Naive thymus-derived CD4-positive, alpha-beta T cell (primary cell): Measurements from ENCODE around the gene MTFR1L. TPM values are rescaled to one million over a fixed set of nuclear protein-coding genes. Genes with fewer than 3 reads are reported as not detected.
A peak's percentile ranks its signal among the peaks of the same experiment; 100 is the strongest.

Source experiments
- ATAC-seq: fragments of 150-1000 bp; cut with Tn5 transposase; 2 replicates; pipeline ENCODE4 v1.10.0; 2021; ENCODE audit warnings: mild to moderate bottlenecking, moderate library complexity
- CTCF ChIA-PET: fragments of 350-600 bp; sonication (Branson Sonifier 250); formaldehyde crosslinking; loops from one replicate; lab custom pipeline; 2021; ENCODE audit warnings: antibody characterized with exemption; lab: Charles Lee
- POLR2A ChIA-PET: fragments of 350-600 bp; sonication (Branson Sonifier 250); formaldehyde crosslinking; loops from one replicate; lab custom pipeline; 2021; ENCODE audit warnings: antibody characterized with exemption, inconsistent platforms; lab: Charles Lee
- DNase-seq, 9 donors: peaks; one replicate each; pipeline versions ENCODE4 v3.0.0 to v3.0.0-alpha.2; 2020 to 2022; ENCODE audit warnings: mixed read lengths in 1 of 9
- H3K27ac ChIP-seq: one replicate; pipeline ENCODE4 v1.7.0; 2013; ENCODE audit warnings: mild to moderate bottlenecking, low read depth, low read length, moderate library complexity
- H3K27me3 ChIP-seq, 2 donors: one replicate each; pipeline ENCODE4 v1.7.0; 2013; ENCODE audit warnings: low read length in 2 of 2, mild to moderate bottlenecking in 2 of 2, moderate library complexity in 2 of 2; ENCODE audit not compliant: control insufficient read depth in 2 of 2, insufficient read depth in 2 of 2
- H3K36me3 ChIP-seq, 3 experiments: 1 replicate in 2 of 3; 2 replicates in 1 of 3; pipeline ENCODE4 v1.7.0; 2013; ENCODE audit warnings: low read length in 3 of 3, mild to moderate bottlenecking in 3 of 3, moderate library complexity in 1 of 3; ENCODE audit not compliant: insufficient read depth in 3 of 3, control insufficient read depth in 2 of 3
- H3K4me1 ChIP-seq, 2 donors: one replicate each; pipeline ENCODE4 v1.7.0; 2013; ENCODE audit warnings: low read length in 2 of 2, mild to moderate bottlenecking in 2 of 2, moderate library complexity in 1 of 2; ENCODE audit not compliant: control insufficient read depth in 2 of 2, insufficient read depth in 2 of 2
- H3K4me3 ChIP-seq: 2 replicates; pipeline ENCODE4 v1.7.0; 2013; ENCODE audit warnings: mild to moderate bottlenecking, low read length
- H3K9me3 ChIP-seq, 3 experiments: 1 replicate in 2 of 3; 2 replicates in 1 of 3; pipeline ENCODE4 v1.7.0; 2013; ENCODE audit warnings: low read length in 3 of 3; ENCODE audit not compliant: control insufficient read depth in 2 of 3
- H3K27ac Mint-ChIP-seq, 9 donors: one replicate each; pipeline ENCODE4 v1.8.0; 2020 to 2022; ENCODE audit warnings: mixed read lengths in 9 of 9, mild to moderate bottlenecking in 8 of 9, moderate library complexity in 5 of 9, inconsistent platforms in 2 of 9
- H3K27me3 Mint-ChIP-seq, 5 donors: one replicate each; pipeline ENCODE4 v1.8.0; 2021 to 2022; ENCODE audit warnings: mixed read lengths in 5 of 5, mild to moderate bottlenecking in 1 of 5
- H3K36me3 Mint-ChIP-seq, 5 donors: one replicate each; pipeline ENCODE4 v1.8.0; 2020 to 2022; ENCODE audit warnings: mixed read lengths in 5 of 5, mild to moderate bottlenecking in 3 of 5, inconsistent platforms in 1 of 5
- H3K4me1 Mint-ChIP-seq, 7 donors: one replicate each; pipeline ENCODE4 v1.8.0; 2020 to 2022; ENCODE audit warnings: mixed read lengths in 7 of 7, mild to moderate bottlenecking in 3 of 7, inconsistent platforms in 1 of 7
- H3K4me3 Mint-ChIP-seq, 10 donors: one replicate each; pipeline ENCODE4 v1.8.0; 2020 to 2022; ENCODE audit warnings: mild to moderate bottlenecking in 10 of 10, mixed read lengths in 10 of 10, moderate library complexity in 6 of 10, inconsistent platforms in 2 of 10
- H3K9me3 Mint-ChIP-seq, 11 donors: one replicate each; pipeline ENCODE4 v1.8.0; 2020 to 2022; ENCODE audit warnings: mixed read lengths in 11 of 11, mild to moderate bottlenecking in 4 of 11, inconsistent platforms in 1 of 11, moderate library complexity in 1 of 11
- intact Hi-C, 2 donors: fragments of 100-400 bp; cut with micrococcal nuclease; formaldehyde crosslinking; loops; one replicate each; pipeline ENCODE4 v1.15.1; 2023
- polyA plus RNA-seq, 2 donors: library from polyadenylated mRNA; unstranded; fragments of 300-500 nt; fragmentation: Illumina TruSeq; gene quantifications; one replicate each; pipeline ENCODE4 v1.2.3, GENCODE V29; 2021
- total RNA-seq, 6 experiments: library from RNA in 5 of 6; stranded (reverse) in 5 of 6; gene quantifications; 1 replicate in 5 of 6; 2 replicates in 1 of 6; pipeline ENCODE4 v1.2.3 and lab custom pipeline; 2021 to 2026

The MTFR1L gene
- total and polyA plus RNA-seq, 7 experiments from 2014 or later: 39.6 to 60.2 (median 42.4) TPM

GRCh38 chr1:25780318-25781129 is 39.2 kb upstream of the MTFR1L start:
- peaks cover 0 to 2% (median 0%) of the 10 kb centered on the region in 11 donors for H3K9me3 Mint-ChIP-seq
- H3K36me3 Mint-ChIP-seq: peaks cover 0 to 42% (median 27%) of the 10 kb centered on the region in 5 donors
- H3K36me3 ChIP-seq: peaks cover 0 to 88% (median 23%) of the 10 kb centered on the region in 3 experiments

GRCh38 chr1:25781130-25781433 is 38.7 kb upstream of the MTFR1L start:
- H3K36me3 Mint-ChIP-seq: peaks cover 1 to 44% (median 27%) of the 10 kb centered on the region in 5 donors
- H3K27ac Mint-ChIP-seq: peak overlapping the region in 7 of 9 donors; percentile 62 to 97 (median 84)
- Histone ChIP-seq H3K9me3 (no peaks in the 10 kb centered on the region), H3K4me1 (peaks cover 3 to 22% of the 10 kb centered on the region in 2 donors), H3K36me3 (peaks cover 0 to 94% (median 23%) of the 10 kb centered on the region in 3 experiments), H3K27me3 (no peaks in the 10 kb centered on the region), H3K27ac (peak overlapping the region; percentile 19), H3K4me3 (no peak overlapping the region)
- H3K9me3 Mint-ChIP-seq: peaks cover 0 to 2% (median 0%) of the 10 kb centered on the region in 11 donors
- no peak for ATAC-seq
- no peak for DNase-seq
- intact Hi-C loops: no loop called here
- H3K4me3 Mint-ChIP-seq: no peak overlapping the region
- POLR2A ChIA-PET: interaction anchor here (0.7 to 1.9 kb wide), 3 partner anchors 12 to 158 kb away, joined by 3 to 6 read pairs (median 5); no protein-coding TSS in a partner anchor
- CTCF ChIA-PET: interaction anchor here (0.7 kb wide), 1 partner anchor 16 kb away, joined by 3 read pairs; no protein-coding TSS in a partner anchor
- H3K27me3 Mint-ChIP-seq: peaks cover 0 to 12% (median 0%) of the 10 kb centered on the region in 5 donors
- peaks cover 13 to 67% (median 42%) of the 10 kb centered on the region in 7 donors for H3K4me1 Mint-ChIP-seq

More at GRCh38 chr1:25780318-25781129, 39.2 kb upstream of the MTFR1L start:
- Mint-ChIP-seq H3K27me3 (peaks cover 0 to 12% (median 0%) of the 10 kb centered on the region in 5 donors), H3K4me1 (peaks cover 17 to 71% (median 47%) of the 10 kb centered on the region in 7 donors), H3K27ac (peak overlapping the region in 8 of 9 donors; percentile 59 to 97 (median 84)), H3K4me3 (no peak overlapping the region)
- ATAC-seq (no peak), DNase-seq (no peak)
- Histone ChIP-seq H3K9me3 (no peaks in the 10 kb centered on the region), H3K4me1 (peaks cover 7 to 28% of the 10 kb centered on the region in 2 donors), H3K4me3 (no peak overlapping the region), H3K27me3 (no peaks in the 10 kb centered on the region), H3K27ac (peak overlapping the region; percentile 19)
- ChIA-PET CTCF (interaction anchor here (0.7 kb wide), 1 partner anchor 17 kb away, joined by 3 read pairs; no protein-coding TSS in a partner anchor), POLR2A (interaction anchor here (0.7 to 1.9 kb wide), 5 partner anchors 13 to 231 kb away, joined by 3 to 6 read pairs (median 3); no protein-coding TSS in a partner anchor)
- intact Hi-C loops: no loop called here

- H3K36me3 Mint-ChIP-seq: peaks cover 3 to 56% (median 27%) of the 10 kb centered on the region in 5 donors
- H3K27me3 Mint-ChIP-seq: peaks cover 0 to 8% (median 0%) of the 10 kb centered on the region in 5 donors
- Histone ChIP-seq H3K9me3 (no peaks in the 10 kb centered on the region), H3K4me3 (no peak overlapping the region), H3K27ac (no peak overlapping the region), H3K27me3 (no peaks in the 10 kb centered on the region), H3K4me1 (peaks cover 0 to 12% of the 10 kb centered on the region in 2 donors), H3K36me3 (peaks cover 0 to 99% (median 29%) of the 10 kb centered on the region in 3 experiments)
- peaks cover 9 to 51% (median 26%) of the 10 kb centered on the region in 7 donors for H3K4me1 Mint-ChIP-seq
- CTCF ChIA-PET: no interaction called here
- DNase-seq (no peak), ATAC-seq (no peak)
- peaks cover 0 to 2% (median 0%) of the 10 kb centered on the region in 11 donors for H3K9me3 Mint-ChIP-seq
- POLR2A ChIA-PET: interaction anchor here (1.0 kb wide), 1 partner anchor 15 kb away, joined by 3 read pairs; no protein-coding TSS in a partner anchor
- peak overlapping the region in 8 of 9 donors; percentile 71 to 92 (median 83) for H3K27ac Mint-ChIP-seq
- H3K4me3 Mint-ChIP-seq: no peak overlapping the region
- intact Hi-C loops: no loop called here
These were observed 37.0 kb upstream of the MTFR1L start for GRCh38 chr1:25782608-25783201.

- Histone ChIP-seq H3K9me3 (no peaks in the 10 kb centered on the region), H3K4me1 (no peaks in the 10 kb centered on the region), H3K27me3 (no peaks in the 10 kb centered on the region), H3K4me3 (no peak overlapping the region), H3K27ac (peak overlapping the region; percentile 31), H3K36me3 (peaks cover 0 to 94% (median 29%) of the 10 kb centered on the region in 3 experiments)
- peaks cover 0 to 9% (median 0%) of the 10 kb centered on the region in 5 donors for H3K27me3 Mint-ChIP-seq
- POLR2A ChIA-PET: interaction anchor here (0.6 kb wide), 1 partner anchor 11 kb away, joined by 3 read pairs; no protein-coding TSS in a partner anchor
- ATAC-seq (no peak), DNase-seq (no peak)
- peaks cover 3 to 52% (median 23%) of the 10 kb centered on the region in 5 donors for H3K36me3 Mint-ChIP-seq
- CTCF ChIA-PET: interaction anchor here (1.0 to 1.3 kb wide), 2 partner anchors 14 to 175 kb away, joined by 3 read pairs; no protein-coding TSS in a partner anchor
- intact Hi-C loops: no loop called here
- no peaks in the 10 kb centered on the region for H3K9me3 Mint-ChIP-seq
- no peak overlapping the region for H3K4me3 Mint-ChIP-seq
- H3K27ac Mint-ChIP-seq: peak overlapping the region in 8 of 9 donors; percentile 19 to 88 (median 66)
- H3K4me1 Mint-ChIP-seq: peaks cover 2 to 36% (median 15%) of the 10 kb centered on the region in 7 donors
These were observed 35.1 kb upstream of the MTFR1L start for GRCh38 chr1:25784575-25785051.

- ChIA-PET CTCF (interaction anchor here (0.6 to 1.3 kb wide), 3 partner anchors 13 to 176 kb away, joined by 3 read pairs; no protein-coding TSS in a partner anchor), POLR2A (interaction anchor here (0.6 to 0.9 kb wide), 4 partner anchors 9 to 34 kb away, joined by 3 to 4 read pairs (median 3); partner anchors contain the start of gene MTFR1L)
- Mint-ChIP-seq H3K4me3 (no peak overlapping the region), H3K9me3 (no peaks in the 10 kb centered on the region), H3K4me1 (peaks cover 0 to 35% (median 15%) of the 10 kb centered on the region in 7 donors), H3K36me3 (peaks cover 4 to 52% (median 25%) of the 10 kb centered on the region in 5 donors), H3K27me3 (peaks cover 0 to 9% (median 0%) of the 10 kb centered on the region in 5 donors), H3K27ac (peak overlapping the region in 8 of 9 donors; percentile 19 to 88 (median 81))
- H3K27me3 ChIP-seq: no peaks in the 10 kb centered on the region
- intact Hi-C loops: no loop called here
- no peaks in the 10 kb centered on the region for H3K9me3 ChIP-seq
- no peak for DNase-seq
- no peak overlapping the region for H3K4me3 ChIP-seq
- no peak for ATAC-seq
- no peaks in the 10 kb centered on the region for H3K4me1 ChIP-seq
- peaks cover 0 to 94% (median 29%) of the 10 kb centered on the region in 3 experiments for H3K36me3 ChIP-seq
- H3K27ac ChIP-seq: peak overlapping the region; percentile 18
These were observed 34.3 kb upstream of the MTFR1L start for GRCh38 chr1:25785333-25786067.
